CD4-positive, alpha-beta T cell treated with Interleukin-15 for 1 hour (primary cell): Measurements from ENCODE around the gene AGAP1.

Source experiments
- DNase-seq: peaks from one replicate; pipeline ENCODE4 v3.0.0-alpha.2; 2020

Gene AGAP1

GRCh38 chr2:235958221-235958930 is 464.5 kb downstream of the AGAP1 start:
- DNase-seq, result no peak

GRCh38 chr2:235958931-235959410 is 465.1 kb downstream of the AGAP1 start:
- no peak for DNase-seq

GRCh38 chr2:235960011-235960715 is 466.3 kb downstream of the AGAP1 start:
- DNase-seq, result no peak

DNA sequence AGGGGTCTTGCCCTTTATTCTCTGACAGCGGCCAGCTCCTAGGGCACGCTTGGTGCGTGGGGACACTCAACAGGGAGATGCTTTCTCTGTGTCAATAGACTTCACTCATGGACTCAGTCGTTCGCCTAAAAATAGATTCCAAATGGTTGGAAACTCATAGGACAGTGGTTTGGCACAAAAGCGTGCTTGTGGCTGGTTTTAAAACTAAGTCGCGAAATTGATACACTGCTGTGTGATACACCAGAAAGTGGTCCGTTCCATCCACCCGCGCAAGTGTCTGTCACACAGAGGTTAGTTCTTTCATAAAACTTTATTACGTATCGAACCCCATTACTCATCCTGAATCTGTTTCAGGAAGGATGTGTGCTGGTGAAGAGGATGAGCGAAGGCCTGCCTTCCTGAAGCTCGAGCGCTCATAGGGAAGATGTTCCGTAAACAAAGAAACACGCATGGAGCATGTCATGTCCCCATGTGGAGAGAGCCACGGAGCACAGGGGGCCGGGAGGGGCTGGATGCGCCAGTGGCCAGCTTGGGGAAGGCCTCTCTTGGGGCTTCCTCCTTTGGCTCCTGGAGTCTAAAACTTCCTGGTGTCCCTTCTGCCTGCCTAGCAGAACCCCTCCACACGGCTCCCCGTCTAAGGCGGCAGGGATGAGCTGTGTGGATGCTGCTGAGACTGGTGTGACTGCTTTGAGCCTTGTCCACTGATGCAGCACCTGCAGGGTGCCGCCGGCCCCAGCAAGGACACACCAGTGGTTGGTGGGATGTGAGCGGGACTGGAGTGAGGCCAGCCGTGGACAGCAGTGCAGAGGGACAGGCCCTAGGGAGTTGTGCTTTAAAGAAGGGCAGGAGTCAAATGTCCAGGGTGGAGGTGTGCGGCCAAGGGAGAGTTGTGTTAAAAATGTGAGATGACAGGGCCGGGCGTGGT is 467.1 kb downstream of the AGAP1 start:
- no peak for DNase-seq

- DNase-seq, result no peak
These were observed 467.9 kb downstream of the AGAP1 start for GRCh38 chr2:235961711-235962110.

DNA sequence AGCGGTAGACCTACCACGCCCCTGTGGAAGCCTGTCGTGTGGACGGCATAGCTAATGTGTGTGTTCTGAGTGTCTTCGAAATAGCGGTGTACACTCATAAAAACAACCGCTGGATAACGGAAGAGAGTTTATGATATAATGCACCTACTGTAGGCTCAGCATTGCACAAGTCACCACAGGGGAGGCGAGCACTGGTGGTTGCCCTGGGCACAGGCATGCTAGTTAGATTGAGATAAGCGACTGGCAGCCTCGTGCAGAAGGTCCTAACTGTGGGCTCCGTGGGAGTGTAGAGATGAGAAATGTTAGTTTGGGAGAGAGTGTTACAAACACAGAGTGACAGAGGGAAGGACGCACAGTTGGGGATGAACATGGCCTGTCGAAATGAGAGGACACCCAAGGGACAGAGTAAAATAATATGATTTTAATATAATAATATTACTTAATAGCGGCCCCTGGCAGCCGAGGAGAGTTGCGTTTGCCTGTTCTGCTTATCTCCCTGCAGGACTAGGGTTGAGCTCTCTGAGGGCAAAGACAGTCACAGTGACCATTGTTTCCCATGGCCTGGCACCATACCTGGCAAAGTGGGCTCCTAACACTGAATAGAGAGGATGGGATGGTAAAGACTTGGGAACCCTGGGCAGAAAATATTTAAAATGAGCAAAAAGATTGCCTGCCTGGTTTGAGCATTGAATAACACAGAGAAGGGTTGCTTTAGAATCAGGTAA is 470.2 kb downstream of the AGAP1 start:
- no peak for DNase-seq

GRCh38 chr2:235964787-235965390 is 471.0 kb downstream of the AGAP1 start:
- no peak for DNase-seq

GRCh38 chr2:235966396-235966795 is 472.6 kb downstream of the AGAP1 start:
- DNase-seq, result no peak

DNA sequence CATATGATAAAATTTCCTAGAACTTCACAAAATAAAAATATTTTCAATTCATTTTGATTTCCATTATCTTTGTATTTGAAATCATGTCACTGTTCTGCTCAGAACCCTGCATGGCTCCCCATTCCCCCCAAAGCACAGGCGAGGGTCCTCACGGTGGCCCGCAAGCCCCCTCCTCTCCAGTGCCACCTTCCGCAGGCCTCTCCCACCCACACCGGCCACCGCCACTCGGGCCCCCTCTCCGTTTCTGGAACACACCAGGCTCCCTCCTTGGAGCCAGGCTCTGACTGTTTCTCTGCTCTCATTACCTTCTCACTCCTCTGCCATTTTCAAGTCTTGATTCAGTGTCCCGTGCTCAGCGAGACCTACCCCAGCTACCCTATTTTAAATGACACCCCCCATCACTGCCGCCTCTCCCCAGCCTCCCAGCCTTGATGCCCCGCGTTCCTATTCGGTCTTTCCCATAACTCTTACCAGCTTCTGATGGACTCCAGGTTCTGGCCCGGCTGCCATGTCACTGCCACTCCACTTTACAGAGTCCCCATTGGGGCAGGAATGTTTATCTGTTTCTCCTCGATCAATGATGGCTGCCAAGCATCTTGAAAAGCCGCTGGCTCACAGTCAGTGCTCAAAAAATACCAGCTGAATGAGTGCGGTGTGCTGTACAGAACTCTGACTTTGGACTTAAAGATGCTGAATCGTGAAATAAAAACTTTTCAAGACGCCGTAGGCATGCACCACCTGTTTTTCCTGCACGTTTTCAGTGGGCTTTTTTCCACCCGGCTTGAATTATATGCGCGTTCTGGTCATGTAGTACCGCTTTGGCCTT is 473.3 kb downstream of the AGAP1 start:
- no peak for DNase-seq

- DNase-seq, result no peak
These were observed 474.3 kb downstream of the AGAP1 start for GRCh38 chr2:235968155-235968554.

- no peak for DNase-seq
These were observed 474.9 kb downstream of the AGAP1 start for GRCh38 chr2:235968616-235969324.

GRCh38 chr2:235970204-235971040 is 476.6 kb downstream of the AGAP1 start:
- DNase-seq, result no peak

DNA sequence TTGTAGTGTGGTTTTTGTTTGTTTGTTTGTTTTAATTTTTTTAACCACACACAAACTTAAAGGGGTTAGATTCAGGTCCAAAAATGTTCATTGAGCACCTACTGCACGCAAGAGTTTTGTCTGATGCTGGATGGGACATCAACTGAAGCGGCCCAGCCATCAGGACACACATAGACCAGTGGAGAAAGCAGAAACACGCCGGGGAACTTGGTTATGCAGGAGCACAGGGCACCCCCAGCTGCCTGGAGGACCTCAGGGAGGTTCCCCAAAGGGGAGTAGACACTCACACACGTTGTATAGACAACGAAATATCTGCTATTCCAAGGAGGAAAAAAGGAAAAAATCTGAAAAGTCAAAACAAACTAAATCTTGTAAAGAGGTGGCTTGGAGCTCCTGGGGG is 482.7 kb downstream of the AGAP1 start:
- no peak for DNase-seq

DNA sequence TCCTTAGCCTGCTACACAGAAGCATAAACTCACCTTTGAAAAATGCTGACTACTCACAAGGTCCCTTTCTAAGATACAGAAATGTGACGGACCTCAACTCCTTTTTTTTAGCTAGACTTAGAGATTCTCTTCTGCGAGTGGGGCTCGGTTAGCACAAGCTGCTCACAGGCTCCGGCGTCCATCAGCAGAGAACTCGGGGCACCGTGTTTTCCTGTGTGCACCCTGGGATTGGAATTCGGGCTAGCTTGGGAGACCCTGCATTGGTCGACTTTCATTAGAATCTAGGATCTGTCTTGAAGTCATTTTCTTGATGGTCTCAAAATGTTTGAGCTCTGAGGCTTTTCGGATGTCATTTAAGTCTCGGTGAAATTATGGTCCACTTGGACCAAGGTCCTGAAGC is 483.1 kb downstream of the AGAP1 start:
- DNase-seq, result no peak

DNA sequence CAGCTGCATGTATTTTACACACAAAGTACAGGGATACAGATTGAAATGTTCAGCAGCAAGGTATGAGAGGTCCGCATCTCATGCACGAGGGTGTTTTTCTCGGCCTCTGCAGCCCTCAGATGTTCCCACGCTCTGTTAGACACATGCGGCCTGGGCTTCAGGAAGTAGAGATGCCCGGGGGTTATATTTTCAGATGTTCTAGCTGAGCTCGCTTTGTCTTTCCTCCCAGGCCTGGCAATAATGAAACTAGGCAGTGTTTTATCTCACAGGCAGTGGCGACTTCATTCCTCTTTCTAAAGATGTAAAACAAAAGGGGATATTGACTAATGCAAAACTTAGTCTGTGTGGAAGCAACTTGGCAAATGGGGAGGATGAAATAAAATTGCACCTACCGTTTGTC is 483.6 kb downstream of the AGAP1 start:
- DNase-seq, result no peak

GRCh38 chr2:235978022-235978421 is 484.2 kb downstream of the AGAP1 start:
- DNase-seq, result no peak

GRCh38 chr2:235979037-235979436 is 485.2 kb downstream of the AGAP1 start:
- DNase-seq, result no peak

DNA sequence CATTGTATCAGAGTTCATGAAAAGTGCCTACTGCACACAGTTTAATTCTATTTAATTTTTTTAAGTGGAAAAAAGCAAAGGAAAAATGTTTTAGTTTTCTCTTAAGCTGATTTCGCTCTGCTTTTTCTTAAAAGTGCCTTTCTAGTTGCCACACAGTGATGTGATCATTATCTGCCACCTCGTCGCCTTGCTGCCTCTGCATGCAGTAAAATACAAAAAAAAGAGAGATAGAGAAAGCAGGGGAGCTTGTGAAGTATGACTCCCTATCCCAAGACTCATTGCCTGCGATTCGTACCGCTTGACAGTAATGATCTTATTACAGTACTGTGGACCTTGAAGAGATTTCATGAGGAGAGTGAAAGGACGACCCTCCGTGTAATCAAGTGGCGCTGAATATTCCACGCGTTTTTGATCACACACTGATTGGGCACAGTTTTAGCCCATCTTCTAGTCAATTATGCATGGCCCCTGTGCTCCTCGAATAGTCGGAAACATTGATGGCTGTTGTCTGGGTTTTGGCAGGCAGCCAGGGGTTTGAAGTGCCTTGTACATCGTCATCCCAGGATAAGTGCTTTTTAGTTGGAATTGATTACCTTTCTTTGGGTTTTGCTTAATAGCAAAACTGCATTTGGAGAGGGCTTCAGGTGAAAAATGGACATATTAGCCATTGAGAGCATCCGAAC is 486.1 kb downstream of the AGAP1 start:
- DNase-seq, result no peak

DNA sequence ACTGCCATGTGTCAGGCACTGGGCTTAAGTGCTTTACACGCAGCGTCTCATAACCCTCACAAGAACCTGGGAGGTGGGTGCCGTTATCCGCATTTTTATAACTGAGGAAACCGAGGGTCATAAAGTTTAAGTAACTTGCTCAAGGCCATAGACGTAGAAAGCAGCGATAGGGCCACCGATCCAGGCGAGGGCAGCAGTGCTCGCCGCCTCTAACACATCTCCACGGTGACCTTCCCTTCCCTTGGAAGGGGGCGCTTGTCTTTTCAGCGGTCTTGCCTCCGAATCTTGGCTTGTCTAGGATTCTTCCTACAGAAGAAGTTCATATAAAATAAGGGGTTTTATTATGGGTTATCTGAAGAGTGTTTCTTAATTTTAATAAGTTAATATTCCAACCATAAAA is 487.8 kb downstream of the AGAP1 start:
- DNase-seq, result no peak
